ENCODE data around the gene LARP4B.

The LARP4B gene

GRCh38 chr10:804787-805619 is 126.5 kb downstream of the LARP4B start:
- H3K4me3 Mint-ChIP-seq = no peak overlapping the region
- CTCF ChIA-PET = interaction anchor here (0.6 kb wide), 1 partner anchor 566 kb away, joined by 3 read pairs; no protein-coding TSS in a partner anchor
- H3K27me3 Mint-ChIP-seq = no peaks in the 10 kb centered on the region
- H3K27ac Mint-ChIP-seq = peak overlapping the region; percentile 83
- peaks cover 16% of the 10 kb centered on the region for H3K4me1 Mint-ChIP-seq
- no peak for DNase-seq
- peaks cover 1% of the 10 kb centered on the region for H3K9me3 Mint-ChIP-seq
- peaks cover 29% of the 10 kb centered on the region for H3K36me3 Mint-ChIP-seq

- CTCF ChIA-PET = interaction anchor here (0.6 kb wide), 1 partner anchor 567 kb away, joined by 3 read pairs; no protein-coding TSS in a partner anchor
- Mint-ChIP-seq H3K4me3 (no peak overlapping the region), H3K27ac (peak overlapping the region; percentile 83), H3K4me1 (peaks cover 16% of the 10 kb centered on the region), H3K9me3 (peaks cover 1% of the 10 kb centered on the region), H3K27me3 (no peaks in the 10 kb centered on the region), H3K36me3 (peaks cover 23% of the 10 kb centered on the region)
- no peak for DNase-seq
Observed at GRCh38 chr10:804191-804781, 127.2 kb downstream of the LARP4B start.

- Mint-ChIP-seq H3K4me1 (peaks cover 16% of the 10 kb centered on the region), H3K36me3 (peaks cover 15% of the 10 kb centered on the region), H3K4me3 (no peak overlapping the region), H3K27ac (peak overlapping the region; percentile 39), H3K9me3 (peaks cover 10% of the 10 kb centered on the region), H3K27me3 (no peaks in the 10 kb centered on the region)
- peak; percentile 19 for DNase-seq
- CTCF ChIA-PET = no interaction called here
Observed at GRCh38 chr10:803041-803741, 128.3 kb downstream of the LARP4B start.

GRCh38 chr10:802506-802905 is 129.0 kb downstream of the LARP4B start:
- peaks cover 12% of the 10 kb centered on the region for H3K9me3 Mint-ChIP-seq
- CTCF ChIA-PET = no interaction called here
- peak; percentile 17 for DNase-seq
- no peaks in the 10 kb centered on the region for H3K27me3 Mint-ChIP-seq
- H3K36me3 Mint-ChIP-seq = peaks cover 12% of the 10 kb centered on the region
- no peak overlapping the region for H3K4me3 Mint-ChIP-seq
- H3K4me1 Mint-ChIP-seq = peaks cover 16% of the 10 kb centered on the region
- H3K27ac Mint-ChIP-seq = no peak overlapping the region

- H3K4me3 Mint-ChIP-seq = no peak overlapping the region
- no peaks in the 10 kb centered on the region for H3K27me3 Mint-ChIP-seq
- no peak for DNase-seq
- CTCF ChIA-PET = no interaction called here
- H3K27ac Mint-ChIP-seq = no peak overlapping the region
- peaks cover 6% of the 10 kb centered on the region for H3K36me3 Mint-ChIP-seq
- no peaks in the 10 kb centered on the region for H3K4me1 Mint-ChIP-seq
- H3K9me3 Mint-ChIP-seq = peaks cover 25% of the 10 kb centered on the region
Observed at GRCh38 chr10:797179-797578, 134.3 kb downstream of the LARP4B start.

- no peaks in the 10 kb centered on the region for H3K4me1 Mint-ChIP-seq
- H3K36me3 Mint-ChIP-seq = peaks cover 6% of the 10 kb centered on the region
- CTCF ChIA-PET = no interaction called here
- H3K4me3 Mint-ChIP-seq = no peak overlapping the region
- no peaks in the 10 kb centered on the region for H3K27me3 Mint-ChIP-seq
- DNase-seq = no peak
- no peak overlapping the region for H3K27ac Mint-ChIP-seq
- peaks cover 25% of the 10 kb centered on the region for H3K9me3 Mint-ChIP-seq
Observed at GRCh38 chr10:796233-796632, 135.3 kb downstream of the LARP4B start.

- DNase-seq = no peak
- CTCF ChIA-PET = no interaction called here
- no peak overlapping the region for H3K4me3 Mint-ChIP-seq
- H3K36me3 Mint-ChIP-seq = peaks cover 6% of the 10 kb centered on the region
- H3K27me3 Mint-ChIP-seq = peaks cover 5% of the 10 kb centered on the region
- no peak overlapping the region for H3K27ac Mint-ChIP-seq
- no peaks in the 10 kb centered on the region for H3K4me1 Mint-ChIP-seq
- peaks cover 24% of the 10 kb centered on the region for H3K9me3 Mint-ChIP-seq
Observed at GRCh38 chr10:794382-794956, 137.0 kb downstream of the LARP4B start.

- Mint-ChIP-seq H3K27ac (no peak overlapping the region), H3K27me3 (peaks cover 14% of the 10 kb centered on the region), H3K4me3 (no peak overlapping the region), H3K4me1 (peaks cover 2% of the 10 kb centered on the region), H3K9me3 (peaks cover 15% of the 10 kb centered on the region), H3K36me3 (peaks cover 3% of the 10 kb centered on the region)
- CTCF ChIA-PET = no interaction called here
- DNase-seq = no peak
Observed at GRCh38 chr10:792792-793100, 138.8 kb downstream of the LARP4B start.

GRCh38 chr10:792083-792791 is 139.3 kb downstream of the LARP4B start:
- H3K9me3 Mint-ChIP-seq = peaks cover 11% of the 10 kb centered on the region
- DNase-seq = no peak
- CTCF ChIA-PET = no interaction called here
- H3K27ac Mint-ChIP-seq = no peak overlapping the region
- H3K4me1 Mint-ChIP-seq = peaks cover 2% of the 10 kb centered on the region
- H3K4me3 Mint-ChIP-seq = no peak overlapping the region
- H3K27me3 Mint-ChIP-seq = peaks cover 17% of the 10 kb centered on the region
- H3K36me3 Mint-ChIP-seq = peaks cover 3% of the 10 kb centered on the region

- peaks cover 3% of the 10 kb centered on the region for H3K36me3 Mint-ChIP-seq
- peaks cover 2% of the 10 kb centered on the region for H3K4me1 Mint-ChIP-seq
- CTCF ChIA-PET = interaction anchor here (0.6 kb wide), 1 partner anchor 24 kb away, joined by 3 read pairs; no protein-coding TSS in a partner anchor
- no peak overlapping the region for H3K27ac Mint-ChIP-seq
- peaks cover 23% of the 10 kb centered on the region for H3K27me3 Mint-ChIP-seq
- peaks cover 9% of the 10 kb centered on the region for H3K9me3 Mint-ChIP-seq
- H3K4me3 Mint-ChIP-seq = no peak overlapping the region
- DNase-seq = no peak
Observed at GRCh38 chr10:791639-792038, 139.9 kb downstream of the LARP4B start.

- H3K4me1 Mint-ChIP-seq = peaks cover 2% of the 10 kb centered on the region
- no peak overlapping the region for H3K27ac Mint-ChIP-seq
- H3K9me3 Mint-ChIP-seq = peaks cover 3% of the 10 kb centered on the region
- peaks cover 2% of the 10 kb centered on the region for H3K36me3 Mint-ChIP-seq
- H3K27me3 Mint-ChIP-seq = peaks cover 27% of the 10 kb centered on the region
- H3K4me3 Mint-ChIP-seq = no peak overlapping the region
- CTCF ChIA-PET = interaction anchor here (0.6 kb wide), 1 partner anchor 23 kb away, joined by 3 read pairs; no protein-coding TSS in a partner anchor
- no peak for DNase-seq
Observed at GRCh38 chr10:790821-791551, 140.5 kb downstream of the LARP4B start.

- no peak overlapping the region for H3K27ac Mint-ChIP-seq
Observed at GRCh38 chr10:789831-790701, 141.4 kb downstream of the LARP4B start.

More at GRCh38 chr10:789831-790701, 141.4 kb downstream of the LARP4B start:
- Mint-ChIP-seq H3K36me3 (peaks cover 2% of the 10 kb centered on the region), H3K9me3 (no peaks in the 10 kb centered on the region), H3K4me1 (peaks cover 2% of the 10 kb centered on the region), H3K4me3 (no peak overlapping the region), H3K27me3 (peaks cover 36% of the 10 kb centered on the region)
- CTCF ChIA-PET = no interaction called here
- DNase-seq = no peak

Measured in activated naive CD4-positive, alpha-beta T cell treated with anti-CD3 and anti-CD28 coated beads, Interleukin-2, amount 10 ng/mL, durations not matched to agents 7 days and 5 days (primary cell).